ENCODE measurements around the gene TBCEL.

TBCEL gene

GRCh38 chr11:121038648-121039409 is 14.9 kb downstream of the TBCEL start:
- no peaks in the 10 kb centered on the region for H3K9me3 ChIP-seq (ENCODE audit: insufficient read depth, low read depth, low read length)

DNA sequence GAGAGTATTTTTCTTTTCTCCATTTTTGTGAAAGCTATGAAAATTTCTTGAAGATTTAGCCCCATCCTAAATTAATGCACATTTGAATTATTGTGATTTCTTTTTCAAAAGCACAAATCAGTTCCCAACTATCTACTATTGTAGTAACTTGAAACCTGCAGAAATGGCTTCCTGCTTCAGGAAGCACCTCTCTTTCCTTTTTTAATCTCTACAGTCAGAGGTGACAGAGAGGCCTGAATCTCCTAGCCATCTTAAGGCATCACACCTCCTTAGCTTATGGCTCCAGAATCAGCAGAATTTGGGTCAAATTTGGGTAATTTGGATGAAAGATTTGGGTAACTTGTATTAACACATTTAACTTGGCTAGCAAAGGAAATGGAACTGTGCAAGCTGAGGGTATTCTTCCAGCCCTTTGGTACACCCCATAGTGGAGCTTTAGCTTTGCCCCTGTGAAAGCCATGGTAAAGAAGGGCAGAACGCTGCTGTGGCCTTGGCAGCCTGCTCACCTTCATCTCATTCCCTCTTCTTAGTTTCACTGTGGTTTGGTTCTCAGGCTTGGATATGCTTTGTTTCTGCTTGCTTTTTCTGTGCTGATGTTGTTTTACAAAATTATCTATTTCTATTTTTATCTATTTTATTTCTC is 16.2 kb downstream of the TBCEL start:
- no CpG with 5 or more reads among the region's 1 CpG for WGBS (ENCODE audit: extremely low coverage, insufficient coverage, insufficient read length)
- Histone ChIP-seq H2BK12ac (ENCODE audit: low read length) (no peak overlapping the region), H3K4ac (ENCODE audit: low read depth, low read length) (no peak overlapping the region), H2AFZ (ENCODE audit: insufficient read depth, low read length, poor library complexity) (no peak overlapping the region), H3K9ac (ENCODE audit: low read length) (no peak overlapping the region), H3K18ac (ENCODE audit: low read length) (no peak overlapping the region), H4K12ac (ENCODE audit: low read depth, low read length) (no peak overlapping the region), H3K27ac (ENCODE audit: low read depth, low read length) (no peak overlapping the region), H3K14ac (ENCODE audit: low read length) (no peak overlapping the region), H3K27me3 (ENCODE audit: insufficient read depth, low read length) (no peaks in the 10 kb centered on the region), H3K79me2 (ENCODE audit: control insufficient read depth, insufficient read depth, low read length, poor library complexity) (no peaks in the 10 kb centered on the region), H2BK5ac (ENCODE audit: low read depth, low read length, poor library complexity) (no peak overlapping the region), H3K9me3 (ENCODE audit: insufficient read depth, low read depth, low read length) (no peaks in the 10 kb centered on the region), H3K79me1 (ENCODE audit: low read length) (no peaks in the 10 kb centered on the region), H3K4me1 (ENCODE audit: control insufficient read depth in 1 of 2, insufficient read depth in 2 of 2, low read length in 2 of 2) (no peaks in the 10 kb centered on the region), H3K4me2 (ENCODE audit: low read length) (no peak overlapping the region), H2BK120ac (ENCODE audit: insufficient read depth, low read length, poor library complexity) (no peak overlapping the region), H4K91ac (ENCODE audit: low read depth, low read length) (no peak overlapping the region), H4K8ac (ENCODE audit: low read depth, low read length) (no peak overlapping the region), H3K4me3 (ENCODE audit: low read depth, low read length) (no peak overlapping the region), H3K23ac (ENCODE audit: low read length) (no peak overlapping the region), H3K36me3 (ENCODE audit: control insufficient read depth in 1 of 2, insufficient read depth in 2 of 2, low read length in 2 of 2) (no peaks in the 10 kb centered on the region), H2AK5ac (ENCODE audit: low read length) (no peak overlapping the region)
- DNase-seq, result no peak

More at GRCh38 chr11:121038648-121039409, 14.9 kb downstream of the TBCEL start:
- Histone ChIP-seq H3K36me3 (ENCODE audit: control insufficient read depth in 1 of 2, insufficient read depth in 2 of 2, low read length in 2 of 2) (no peaks in the 10 kb centered on the region), H3K14ac (ENCODE audit: low read length) (no peak overlapping the region), H3K23ac (ENCODE audit: low read length) (no peak overlapping the region), H2BK12ac (ENCODE audit: low read length) (no peak overlapping the region), H3K4me2 (ENCODE audit: low read length) (no peak overlapping the region), H4K12ac (ENCODE audit: low read depth, low read length) (no peak overlapping the region), H2AFZ (ENCODE audit: insufficient read depth, low read length, poor library complexity) (no peak overlapping the region), H3K4me1 (ENCODE audit: control insufficient read depth in 1 of 2, insufficient read depth in 2 of 2, low read length in 2 of 2) (no peaks in the 10 kb centered on the region), H3K79me1 (ENCODE audit: low read length) (no peaks in the 10 kb centered on the region), H3K4me3 (ENCODE audit: low read depth, low read length) (no peak overlapping the region), H3K9ac (ENCODE audit: low read length) (no peak overlapping the region), H2BK5ac (ENCODE audit: low read depth, low read length, poor library complexity) (no peak overlapping the region), H3K27ac (ENCODE audit: low read depth, low read length) (no peak overlapping the region), H4K91ac (ENCODE audit: low read depth, low read length) (no peak overlapping the region), H3K27me3 (ENCODE audit: insufficient read depth, low read length) (no peaks in the 10 kb centered on the region), H3K4ac (ENCODE audit: low read depth, low read length) (no peak overlapping the region), H2BK120ac (ENCODE audit: insufficient read depth, low read length, poor library complexity) (no peak overlapping the region), H3K18ac (ENCODE audit: low read length) (no peak overlapping the region), H3K79me2 (ENCODE audit: control insufficient read depth, insufficient read depth, low read length, poor library complexity) (no peaks in the 10 kb centered on the region), H2AK5ac (ENCODE audit: low read length) (no peak overlapping the region), H4K8ac (ENCODE audit: low read depth, low read length) (no peak overlapping the region)
- no peak for DNase-seq
- WGBS (ENCODE audit: extremely low coverage, insufficient coverage, insufficient read length), result no CpG with 5 or more reads among the region's 5 CpGs

GRCh38 chr11:121040614-121041002 is 16.7 kb downstream of the TBCEL start:
- no peak overlapping the region for H2AK5ac ChIP-seq (ENCODE audit: low read length)
- no peaks in the 10 kb centered on the region for H3K4me1 ChIP-seq (ENCODE audit: control insufficient read depth in 1 of 2, insufficient read depth in 2 of 2, low read length in 2 of 2)
- no peak overlapping the region for H3K9ac ChIP-seq (ENCODE audit: low read length)
- no peak overlapping the region for H2BK12ac ChIP-seq (ENCODE audit: low read length)
- H3K27ac ChIP-seq (ENCODE audit: low read depth, low read length), result no peak overlapping the region
- H3K4me3 ChIP-seq (ENCODE audit: low read depth, low read length), result no peak overlapping the region
- no peak overlapping the region for H3K18ac ChIP-seq (ENCODE audit: low read length)
- no peak overlapping the region for H2BK5ac ChIP-seq (ENCODE audit: low read depth, low read length, poor library complexity)
- H3K4me2 ChIP-seq (ENCODE audit: low read length), result no peak overlapping the region
- no peaks in the 10 kb centered on the region for H3K27me3 ChIP-seq (ENCODE audit: insufficient read depth, low read length)
- DNase-seq, result no peak
- no peak overlapping the region for H3K4ac ChIP-seq (ENCODE audit: low read depth, low read length)
- H3K79me2 ChIP-seq (ENCODE audit: control insufficient read depth, insufficient read depth, low read length, poor library complexity), result no peaks in the 10 kb centered on the region
- WGBS (ENCODE audit: extremely low coverage, insufficient coverage, insufficient read length), result no CpG with 5 or more reads among the region's 3 CpGs
- H3K36me3 ChIP-seq (ENCODE audit: control insufficient read depth in 1 of 2, insufficient read depth in 2 of 2, low read length in 2 of 2), result no peaks in the 10 kb centered on the region
- H2AFZ ChIP-seq (ENCODE audit: insufficient read depth, low read length, poor library complexity), result no peak overlapping the region
- no peak overlapping the region for H4K8ac ChIP-seq (ENCODE audit: low read depth, low read length)
- H4K12ac ChIP-seq (ENCODE audit: low read depth, low read length), result no peak overlapping the region
- no peaks in the 10 kb centered on the region for H3K79me1 ChIP-seq (ENCODE audit: low read length)
- H2BK120ac ChIP-seq (ENCODE audit: insufficient read depth, low read length, poor library complexity), result no peak overlapping the region
- H3K9me3 ChIP-seq (ENCODE audit: insufficient read depth, low read depth, low read length), result no peaks in the 10 kb centered on the region
- no peak overlapping the region for H4K91ac ChIP-seq (ENCODE audit: low read depth, low read length)
- no peak overlapping the region for H3K23ac ChIP-seq (ENCODE audit: low read length)
- no peak overlapping the region for H3K14ac ChIP-seq (ENCODE audit: low read length)

GRCh38 chr11:121041072-121041471 is 17.2 kb downstream of the TBCEL start:
- WGBS (ENCODE audit: extremely low coverage, insufficient coverage, insufficient read length), result no CpG with 5 or more reads among the region's 5 CpGs
- DNase-seq, result no peak
- no peak overlapping the region for H3K23ac ChIP-seq (ENCODE audit: low read length)

More at GRCh38 chr11:121041072-121041471, 17.2 kb downstream of the TBCEL start:
- H4K91ac ChIP-seq (ENCODE audit: low read depth, low read length), result no peak overlapping the region
- no peaks in the 10 kb centered on the region for H3K27me3 ChIP-seq (ENCODE audit: insufficient read depth, low read length)
- H3K27ac ChIP-seq (ENCODE audit: low read depth, low read length), result no peak overlapping the region
- H3K4me1 ChIP-seq (ENCODE audit: control insufficient read depth in 1 of 2, insufficient read depth in 2 of 2, low read length in 2 of 2), result no peaks in the 10 kb centered on the region
- H3K9ac ChIP-seq (ENCODE audit: low read length), result no peak overlapping the region
- no peaks in the 10 kb centered on the region for H3K36me3 ChIP-seq (ENCODE audit: control insufficient read depth in 1 of 2, insufficient read depth in 2 of 2, low read length in 2 of 2)
- no peak overlapping the region for H2AFZ ChIP-seq (ENCODE audit: insufficient read depth, low read length, poor library complexity)
- H4K8ac ChIP-seq (ENCODE audit: low read depth, low read length), result no peak overlapping the region
- H4K12ac ChIP-seq (ENCODE audit: low read depth, low read length), result no peak overlapping the region
- no peak overlapping the region for H3K4me2 ChIP-seq (ENCODE audit: low read length)
- H3K9me3 ChIP-seq (ENCODE audit: insufficient read depth, low read depth, low read length), result no peaks in the 10 kb centered on the region
- no peak overlapping the region for H2BK120ac ChIP-seq (ENCODE audit: insufficient read depth, low read length, poor library complexity)
- no peaks in the 10 kb centered on the region for H3K79me2 ChIP-seq (ENCODE audit: control insufficient read depth, insufficient read depth, low read length, poor library complexity)
- no peak overlapping the region for H3K4me3 ChIP-seq (ENCODE audit: low read depth, low read length)
- H2AK5ac ChIP-seq (ENCODE audit: low read length), result no peak overlapping the region
- H3K4ac ChIP-seq (ENCODE audit: low read depth, low read length), result no peak overlapping the region
- H3K18ac ChIP-seq (ENCODE audit: low read length), result no peak overlapping the region
- no peak overlapping the region for H2BK5ac ChIP-seq (ENCODE audit: low read depth, low read length, poor library complexity)
- no peak overlapping the region for H3K14ac ChIP-seq (ENCODE audit: low read length)
- H3K79me1 ChIP-seq (ENCODE audit: low read length), result no peaks in the 10 kb centered on the region
- no peak overlapping the region for H2BK12ac ChIP-seq (ENCODE audit: low read length)

Data from trophoblast cell (in vitro differentiated cells and primary cell).